Hepatocyte (in vitro differentiated cells): ENCODE measurements around the gene KRTAP12-2.

Source experiments
- EZH2phosphoT487 ChIP-seq: fragments of 200-600 bp; sonication (generic); IDR thresholded peaks from one replicate; pipeline ENCODE4 v1.6.1; 2018; ENCODE audit warnings: antibody characterized with exemption, mild to moderate bottlenecking, low read depth, moderate library complexity; ENCODE audit not compliant: unreplicated experiment, severe bottlenecking
- TF ChIP-seq, protein P1 (sequence below): fragments of 200-600 bp; sonication (generic); IDR thresholded peaks from 2 replicates; pipeline ENCODE4 v1.5.1; 2016; ENCODE audit warnings: antibody characterized with exemption, mild to moderate bottlenecking; ENCODE audit not compliant: poor library complexity

DNA sequence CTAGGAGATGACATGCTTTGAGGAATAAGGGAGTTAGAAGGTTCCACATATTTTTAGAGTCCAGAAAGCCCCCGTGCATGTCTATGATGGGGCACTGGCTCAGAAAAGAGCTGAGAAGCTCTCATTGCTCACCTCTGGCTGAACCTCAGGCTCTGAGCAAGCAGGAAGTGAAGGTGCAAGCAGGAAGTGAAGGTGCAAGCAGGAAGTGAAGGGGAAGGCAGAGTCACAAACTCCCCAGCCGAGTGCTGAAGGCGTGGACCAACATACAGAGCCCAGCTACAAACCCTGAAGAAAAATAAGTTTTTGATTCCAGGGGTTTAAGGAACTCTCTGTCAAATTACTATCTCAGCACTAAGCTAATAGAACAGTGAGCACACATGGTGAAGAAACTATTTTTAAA, 47.8 kb downstream of the KRTAP12-2 start:
- TF ChIP-seq EZH2phosphoT487 = no peak
- TF ChIP-seq, protein P1, sequence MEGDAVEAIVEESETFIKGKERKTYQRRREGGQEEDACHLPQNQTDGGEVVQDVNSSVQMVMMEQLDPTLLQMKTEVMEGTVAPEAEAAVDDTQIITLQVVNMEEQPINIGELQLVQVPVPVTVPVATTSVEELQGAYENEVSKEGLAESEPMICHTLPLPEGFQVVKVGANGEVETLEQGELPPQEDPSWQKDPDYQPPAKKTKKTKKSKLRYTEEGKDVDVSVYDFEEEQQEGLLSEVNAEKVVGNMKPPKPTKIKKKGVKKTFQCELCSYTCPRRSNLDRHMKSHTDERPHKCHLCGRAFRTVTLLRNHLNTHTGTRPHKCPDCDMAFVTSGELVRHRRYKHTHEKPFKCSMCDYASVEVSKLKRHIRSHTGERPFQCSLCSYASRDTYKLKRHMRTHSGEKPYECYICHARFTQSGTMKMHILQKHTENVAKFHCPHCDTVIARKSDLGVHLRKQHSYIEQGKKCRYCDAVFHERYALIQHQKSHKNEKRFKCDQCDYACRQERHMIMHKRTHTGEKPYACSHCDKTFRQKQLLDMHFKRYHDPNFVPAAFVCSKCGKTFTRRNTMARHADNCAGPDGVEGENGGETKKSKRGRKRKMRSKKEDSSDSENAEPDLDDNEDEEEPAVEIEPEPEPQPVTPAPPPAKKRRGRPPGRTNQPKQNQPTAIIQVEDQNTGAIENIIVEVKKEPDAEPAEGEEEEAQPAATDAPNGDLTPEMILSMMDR = no peak
